GM23338 (cell line): ENCODE results near the gene ZNF446. TPM values are rescaled to one million over a fixed set of nuclear protein-coding genes. Genes with fewer than 3 reads are reported as not detected.
A peak's percentile ranks its signal among the peaks of the same experiment; 100 is the strongest.

Experiments
- ATAC-seq: fragments of 200-7000 bp; cut with Tn5 transposase; 3 replicates; pipeline ENCODE4 v1.9.1; 2020
- DNase-seq: peaks from one replicate; pipeline ENCODE4 v3.0.0-alpha.2; 2015; ENCODE audit warnings: low spot score
- H2AFZ ChIP-seq: fragments of 200-600 bp; sonication (generic); 2 replicates; pipeline ENCODE4 v1.8.0; 2016; ENCODE audit warnings: antibody characterized with exemption, mild to moderate bottlenecking, moderate library complexity
- H3F3A ChIP-seq: fragments of 200-600 bp; sonication (generic); replicated peaks from 2 replicates; pipeline ENCODE4 v1.8.0; 2017; ENCODE audit warnings: antibody characterized with exemption, mixed run types, low read depth
- H3K27ac ChIP-seq: fragments of 200-600 bp; sonication (generic); 2 replicates; pipeline ENCODE4 v1.6.1; 2016; ENCODE audit warnings: low read depth
- H3K27me3 ChIP-seq: fragments of 200-600 bp; sonication (generic); 2 replicates; pipeline ENCODE4 v1.8.0; 2016; ENCODE audit warnings: mild to moderate bottlenecking, mixed run types, moderate library complexity; ENCODE audit not compliant: insufficient read depth
- H3K36me3 ChIP-seq: fragments of 200-600 bp; sonication (generic); 2 replicates; pipeline ENCODE4 v1.8.0; 2016; ENCODE audit warnings: mild to moderate bottlenecking; ENCODE audit not compliant: insufficient read depth
- H3K4me1 ChIP-seq: fragments of 200-600 bp; sonication (generic); 2 replicates; pipeline ENCODE4 v1.8.0; 2016; ENCODE audit warnings: mild to moderate bottlenecking, moderate library complexity; ENCODE audit not compliant: insufficient read depth
- H3K4me2 ChIP-seq: fragments of 200-600 bp; sonication (generic); 2 replicates; pipeline ENCODE4 v1.7.1; 2017; ENCODE audit warnings: mixed run types
- H3K4me3 ChIP-seq: fragments of 200-600 bp; sonication (generic); 2 replicates; pipeline ENCODE4 v1.6.1; 2016; ENCODE audit warnings: mixed run types
- H3K79me2 ChIP-seq: fragments of 200-600 bp; sonication (generic); replicated peaks from 2 replicates; pipeline ENCODE4 v1.8.0; 2017; ENCODE audit warnings: mild to moderate bottlenecking; ENCODE audit not compliant: insufficient read depth
- H3K9me2 ChIP-seq: fragments of 200-600 bp; sonication (generic); 2 replicates; pipeline ENCODE4 v1.8.0; 2017; ENCODE audit not compliant: insufficient read depth
- H4K20me1 ChIP-seq: fragments of 200-600 bp; sonication (generic); replicated peaks from 2 replicates; pipeline ENCODE4 v1.8.0; 2017; ENCODE audit warnings: mild to moderate bottlenecking; ENCODE audit not compliant: insufficient read depth
- H3K27ac Mint-ChIP-seq: 2 replicates; pipeline ENCODE4 v1.8.0; 2020; ENCODE audit warnings: inconsistent platforms, mild to moderate bottlenecking, moderate library complexity, mixed read lengths
- H3K27me3 Mint-ChIP-seq: 3 replicates; pipeline ENCODE4 v1.8.0; 2022; ENCODE audit warnings: low read depth, mild to moderate bottlenecking, moderate library complexity, mixed read lengths, inconsistent platforms; ENCODE audit not compliant: insufficient read depth, poor library complexity
- H3K36me3 Mint-ChIP-seq: 3 replicates; pipeline ENCODE4 v1.8.0; 2021; ENCODE audit warnings: low read depth, mild to moderate bottlenecking, inconsistent platforms, moderate library complexity, mixed read lengths
- H3K4me1 Mint-ChIP-seq: 3 replicates; pipeline ENCODE4 v1.8.0; 2020; ENCODE audit warnings: mild to moderate bottlenecking, inconsistent platforms, mixed read lengths
- H3K4me3 Mint-ChIP-seq: 3 replicates; pipeline ENCODE4 v1.8.0; 2021; ENCODE audit warnings: moderate library complexity, mild to moderate bottlenecking, inconsistent platforms, mixed read lengths
- H3K9me3 Mint-ChIP-seq: 3 replicates; pipeline ENCODE4 v1.8.0; 2020; ENCODE audit warnings: moderate library complexity, mild to moderate bottlenecking, inconsistent platforms, mixed read lengths
- CREB1 ChIP-seq: fragments of 250-450 bp; sonication (Bioruptor Pico); IDR thresholded peaks from 2 replicates; pipeline ENCODE4 v1.5.0; 2020; ENCODE audit warnings: low read depth, mild to moderate bottlenecking, moderate library complexity
- EZH2 ChIP-seq: fragments of 200-600 bp; sonication (generic); IDR thresholded peaks from one replicate; pipeline ENCODE4 v1.8.0; 2017; ENCODE audit warnings: antibody characterized with exemption, mild to moderate bottlenecking, low read depth; ENCODE audit not compliant: unreplicated experiment
- EZH2phosphoT487 ChIP-seq: fragments of 200-600 bp; sonication (generic); IDR thresholded peaks from one replicate; pipeline ENCODE4 v1.8.1; 2018; ENCODE audit warnings: antibody characterized with exemption; ENCODE audit not compliant: unreplicated experiment
- JUNB ChIP-seq: IDR thresholded peaks from one replicate; pipeline ENCODE4 v1.6.1; 2016; ENCODE audit warnings: antibody characterized with exemption; ENCODE audit not compliant: unreplicated experiment
- NANOG ChIP-seq: IDR thresholded peaks from 2 replicates; pipeline ENCODE4 v1.6.1; 2016; ENCODE audit warnings: antibody characterized with exemption, borderline replicate concordance
- POLR2AphosphoS5 ChIP-seq: IDR thresholded peaks from 2 replicates; pipeline ENCODE4 v1.6.1; 2016; ENCODE audit warnings: antibody characterized with exemption, low read depth
- STAT1 ChIP-seq: IDR thresholded peaks from one replicate; pipeline ENCODE4 v1.6.1; 2016; ENCODE audit warnings: antibody characterized with exemption; ENCODE audit not compliant: unreplicated experiment
- ZNF114 ChIP-seq: fragments of 250-450 bp; sonication (Bioruptor Pico); IDR thresholded peaks from 2 replicates; pipeline ENCODE4 v1.5.0; 2020; ENCODE audit warnings: mild to moderate bottlenecking, moderate library complexity
- ZNF331 ChIP-seq: fragments of 250-450 bp; sonication (Bioruptor Pico); IDR thresholded peaks from 2 replicates; pipeline ENCODE4 v1.5.0; 2020; ENCODE audit warnings: low read depth, mild to moderate bottlenecking, moderate library complexity
- polyA plus RNA-seq: library from polyadenylated mRNA; unstranded; fragments of >200 nt; fragmentation: Nextera tagmentation; extraction: Ambion mirVana; gene quantifications from 2 replicates; pipeline ENCODE4 v1.2.1, GENCODE V29; 2016
- total RNA-seq: library from RNA; depleted of rRNA; stranded (reverse); fragments of >200 nt; shearing (Covaris generic); gene quantifications from 2 replicates; pipeline ENCODE4 v1.2.3, GENCODE V29; 2014
- TF ChIP-seq, protein P1 (sequence below): IDR thresholded peaks from 2 replicates; pipeline ENCODE4 v1.6.1; 2016; ENCODE audit warnings: antibody characterized with exemption
- TF ChIP-seq, protein P2 (sequence below): IDR thresholded peaks from one replicate; pipeline ENCODE4 v1.6.1; 2018; ENCODE audit warnings: antibody characterized with exemption; ENCODE audit not compliant: unreplicated experiment
- TF ChIP-seq, protein P3 (sequence below), 2 experiments: fragments of 200-600 bp in 1 of 2; sonication (generic) in 1 of 2; conservative IDR thresholded peaks; 2 replicates each; pipeline versions ENCODE4 v1.5.1 to v1.6.1; 2016 to 2017; ENCODE audit warnings: antibody characterized with exemption in 2 of 2, low read depth in 2 of 2, mild to moderate bottlenecking in 2 of 2, moderate library complexity in 1 of 2
- TF ChIP-seq, protein P4 (sequence below): fragments of 250-450 bp; sonication (Bioruptor Pico); IDR thresholded peaks from 2 replicates; pipeline ENCODE4 v1.5.0; 2020; ENCODE audit warnings: mild to moderate bottlenecking, moderate library complexity

The ZNF446 gene
- total and polyA plus RNA-seq, 2 experiments from 2014 or later = 2.1 to 5.6 TPM

DNA sequence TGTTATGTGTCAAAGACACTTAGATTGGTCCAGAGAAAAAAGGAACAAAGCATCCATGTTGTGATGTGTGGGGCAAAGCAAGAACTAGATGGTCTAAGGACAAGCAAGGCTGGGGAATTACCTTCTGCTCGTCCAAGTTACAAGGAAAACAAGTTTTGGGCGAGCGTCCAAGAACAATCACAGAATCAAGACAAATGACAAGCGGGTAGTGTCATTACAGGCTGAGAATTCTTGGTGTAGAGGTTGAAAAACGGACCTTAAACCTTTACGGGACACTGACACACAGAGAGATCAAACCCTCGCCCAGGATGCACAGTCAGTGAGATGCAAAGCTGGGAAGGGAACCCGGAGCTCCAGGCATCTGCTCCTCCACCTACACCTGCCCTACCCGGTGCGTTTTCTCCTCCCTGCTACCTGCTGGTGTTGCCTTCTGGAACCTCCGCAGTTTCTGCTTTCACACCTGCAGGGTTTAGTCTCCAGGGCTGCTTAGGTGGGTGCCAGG is 25.2 kb upstream of the ZNF446 start:
- peaks cover 29% of the 10 kb centered on the region for H3K27me3 Mint-ChIP-seq
- H3K4me3 Mint-ChIP-seq = peak overlapping the region; percentile 82
- H3K27ac ChIP-seq = no peak overlapping the region
- DNase-seq = no peak
- H4K20me1 ChIP-seq = no peaks in the 10 kb centered on the region
- no peak for TF ChIP-seq EZH2phosphoT487
- TF ChIP-seq, protein P1, sequence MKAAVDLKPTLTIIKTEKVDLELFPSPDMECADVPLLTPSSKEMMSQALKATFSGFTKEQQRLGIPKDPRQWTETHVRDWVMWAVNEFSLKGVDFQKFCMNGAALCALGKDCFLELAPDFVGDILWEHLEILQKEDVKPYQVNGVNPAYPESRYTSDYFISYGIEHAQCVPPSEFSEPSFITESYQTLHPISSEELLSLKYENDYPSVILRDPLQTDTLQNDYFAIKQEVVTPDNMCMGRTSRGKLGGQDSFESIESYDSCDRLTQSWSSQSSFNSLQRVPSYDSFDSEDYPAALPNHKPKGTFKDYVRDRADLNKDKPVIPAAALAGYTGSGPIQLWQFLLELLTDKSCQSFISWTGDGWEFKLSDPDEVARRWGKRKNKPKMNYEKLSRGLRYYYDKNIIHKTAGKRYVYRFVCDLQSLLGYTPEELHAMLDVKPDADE = no peak
- TF ChIP-seq, protein P2, sequence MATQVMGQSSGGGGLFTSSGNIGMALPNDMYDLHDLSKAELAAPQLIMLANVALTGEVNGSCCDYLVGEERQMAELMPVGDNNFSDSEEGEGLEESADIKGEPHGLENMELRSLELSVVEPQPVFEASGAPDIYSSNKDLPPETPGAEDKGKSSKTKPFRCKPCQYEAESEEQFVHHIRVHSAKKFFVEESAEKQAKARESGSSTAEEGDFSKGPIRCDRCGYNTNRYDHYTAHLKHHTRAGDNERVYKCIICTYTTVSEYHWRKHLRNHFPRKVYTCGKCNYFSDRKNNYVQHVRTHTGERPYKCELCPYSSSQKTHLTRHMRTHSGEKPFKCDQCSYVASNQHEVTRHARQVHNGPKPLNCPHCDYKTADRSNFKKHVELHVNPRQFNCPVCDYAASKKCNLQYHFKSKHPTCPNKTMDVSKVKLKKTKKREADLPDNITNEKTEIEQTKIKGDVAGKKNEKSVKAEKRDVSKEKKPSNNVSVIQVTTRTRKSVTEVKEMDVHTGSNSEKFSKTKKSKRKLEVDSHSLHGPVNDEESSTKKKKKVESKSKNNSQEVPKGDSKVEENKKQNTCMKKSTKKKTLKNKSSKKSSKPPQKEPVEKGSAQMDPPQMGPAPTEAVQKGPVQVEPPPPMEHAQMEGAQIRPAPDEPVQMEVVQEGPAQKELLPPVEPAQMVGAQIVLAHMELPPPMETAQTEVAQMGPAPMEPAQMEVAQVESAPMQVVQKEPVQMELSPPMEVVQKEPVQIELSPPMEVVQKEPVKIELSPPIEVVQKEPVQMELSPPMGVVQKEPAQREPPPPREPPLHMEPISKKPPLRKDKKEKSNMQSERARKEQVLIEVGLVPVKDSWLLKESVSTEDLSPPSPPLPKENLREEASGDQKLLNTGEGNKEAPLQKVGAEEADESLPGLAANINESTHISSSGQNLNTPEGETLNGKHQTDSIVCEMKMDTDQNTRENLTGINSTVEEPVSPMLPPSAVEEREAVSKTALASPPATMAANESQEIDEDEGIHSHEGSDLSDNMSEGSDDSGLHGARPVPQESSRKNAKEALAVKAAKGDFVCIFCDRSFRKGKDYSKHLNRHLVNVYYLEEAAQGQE = no peak
- TF ChIP-seq NANOG = no peak
- no peak for TF ChIP-seq POLR2AphosphoS5
- no peak for TF ChIP-seq EZH2
- TF ChIP-seq, protein P3, sequence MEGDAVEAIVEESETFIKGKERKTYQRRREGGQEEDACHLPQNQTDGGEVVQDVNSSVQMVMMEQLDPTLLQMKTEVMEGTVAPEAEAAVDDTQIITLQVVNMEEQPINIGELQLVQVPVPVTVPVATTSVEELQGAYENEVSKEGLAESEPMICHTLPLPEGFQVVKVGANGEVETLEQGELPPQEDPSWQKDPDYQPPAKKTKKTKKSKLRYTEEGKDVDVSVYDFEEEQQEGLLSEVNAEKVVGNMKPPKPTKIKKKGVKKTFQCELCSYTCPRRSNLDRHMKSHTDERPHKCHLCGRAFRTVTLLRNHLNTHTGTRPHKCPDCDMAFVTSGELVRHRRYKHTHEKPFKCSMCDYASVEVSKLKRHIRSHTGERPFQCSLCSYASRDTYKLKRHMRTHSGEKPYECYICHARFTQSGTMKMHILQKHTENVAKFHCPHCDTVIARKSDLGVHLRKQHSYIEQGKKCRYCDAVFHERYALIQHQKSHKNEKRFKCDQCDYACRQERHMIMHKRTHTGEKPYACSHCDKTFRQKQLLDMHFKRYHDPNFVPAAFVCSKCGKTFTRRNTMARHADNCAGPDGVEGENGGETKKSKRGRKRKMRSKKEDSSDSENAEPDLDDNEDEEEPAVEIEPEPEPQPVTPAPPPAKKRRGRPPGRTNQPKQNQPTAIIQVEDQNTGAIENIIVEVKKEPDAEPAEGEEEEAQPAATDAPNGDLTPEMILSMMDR (conservative IDR thresholded peaks at IDR 0.05; ENCODE audit: low read depth in 2 of 2) = no peak
- no peak for TF ChIP-seq CREB1 (CRISPR knock-in tag)
- TF ChIP-seq, protein P4, sequence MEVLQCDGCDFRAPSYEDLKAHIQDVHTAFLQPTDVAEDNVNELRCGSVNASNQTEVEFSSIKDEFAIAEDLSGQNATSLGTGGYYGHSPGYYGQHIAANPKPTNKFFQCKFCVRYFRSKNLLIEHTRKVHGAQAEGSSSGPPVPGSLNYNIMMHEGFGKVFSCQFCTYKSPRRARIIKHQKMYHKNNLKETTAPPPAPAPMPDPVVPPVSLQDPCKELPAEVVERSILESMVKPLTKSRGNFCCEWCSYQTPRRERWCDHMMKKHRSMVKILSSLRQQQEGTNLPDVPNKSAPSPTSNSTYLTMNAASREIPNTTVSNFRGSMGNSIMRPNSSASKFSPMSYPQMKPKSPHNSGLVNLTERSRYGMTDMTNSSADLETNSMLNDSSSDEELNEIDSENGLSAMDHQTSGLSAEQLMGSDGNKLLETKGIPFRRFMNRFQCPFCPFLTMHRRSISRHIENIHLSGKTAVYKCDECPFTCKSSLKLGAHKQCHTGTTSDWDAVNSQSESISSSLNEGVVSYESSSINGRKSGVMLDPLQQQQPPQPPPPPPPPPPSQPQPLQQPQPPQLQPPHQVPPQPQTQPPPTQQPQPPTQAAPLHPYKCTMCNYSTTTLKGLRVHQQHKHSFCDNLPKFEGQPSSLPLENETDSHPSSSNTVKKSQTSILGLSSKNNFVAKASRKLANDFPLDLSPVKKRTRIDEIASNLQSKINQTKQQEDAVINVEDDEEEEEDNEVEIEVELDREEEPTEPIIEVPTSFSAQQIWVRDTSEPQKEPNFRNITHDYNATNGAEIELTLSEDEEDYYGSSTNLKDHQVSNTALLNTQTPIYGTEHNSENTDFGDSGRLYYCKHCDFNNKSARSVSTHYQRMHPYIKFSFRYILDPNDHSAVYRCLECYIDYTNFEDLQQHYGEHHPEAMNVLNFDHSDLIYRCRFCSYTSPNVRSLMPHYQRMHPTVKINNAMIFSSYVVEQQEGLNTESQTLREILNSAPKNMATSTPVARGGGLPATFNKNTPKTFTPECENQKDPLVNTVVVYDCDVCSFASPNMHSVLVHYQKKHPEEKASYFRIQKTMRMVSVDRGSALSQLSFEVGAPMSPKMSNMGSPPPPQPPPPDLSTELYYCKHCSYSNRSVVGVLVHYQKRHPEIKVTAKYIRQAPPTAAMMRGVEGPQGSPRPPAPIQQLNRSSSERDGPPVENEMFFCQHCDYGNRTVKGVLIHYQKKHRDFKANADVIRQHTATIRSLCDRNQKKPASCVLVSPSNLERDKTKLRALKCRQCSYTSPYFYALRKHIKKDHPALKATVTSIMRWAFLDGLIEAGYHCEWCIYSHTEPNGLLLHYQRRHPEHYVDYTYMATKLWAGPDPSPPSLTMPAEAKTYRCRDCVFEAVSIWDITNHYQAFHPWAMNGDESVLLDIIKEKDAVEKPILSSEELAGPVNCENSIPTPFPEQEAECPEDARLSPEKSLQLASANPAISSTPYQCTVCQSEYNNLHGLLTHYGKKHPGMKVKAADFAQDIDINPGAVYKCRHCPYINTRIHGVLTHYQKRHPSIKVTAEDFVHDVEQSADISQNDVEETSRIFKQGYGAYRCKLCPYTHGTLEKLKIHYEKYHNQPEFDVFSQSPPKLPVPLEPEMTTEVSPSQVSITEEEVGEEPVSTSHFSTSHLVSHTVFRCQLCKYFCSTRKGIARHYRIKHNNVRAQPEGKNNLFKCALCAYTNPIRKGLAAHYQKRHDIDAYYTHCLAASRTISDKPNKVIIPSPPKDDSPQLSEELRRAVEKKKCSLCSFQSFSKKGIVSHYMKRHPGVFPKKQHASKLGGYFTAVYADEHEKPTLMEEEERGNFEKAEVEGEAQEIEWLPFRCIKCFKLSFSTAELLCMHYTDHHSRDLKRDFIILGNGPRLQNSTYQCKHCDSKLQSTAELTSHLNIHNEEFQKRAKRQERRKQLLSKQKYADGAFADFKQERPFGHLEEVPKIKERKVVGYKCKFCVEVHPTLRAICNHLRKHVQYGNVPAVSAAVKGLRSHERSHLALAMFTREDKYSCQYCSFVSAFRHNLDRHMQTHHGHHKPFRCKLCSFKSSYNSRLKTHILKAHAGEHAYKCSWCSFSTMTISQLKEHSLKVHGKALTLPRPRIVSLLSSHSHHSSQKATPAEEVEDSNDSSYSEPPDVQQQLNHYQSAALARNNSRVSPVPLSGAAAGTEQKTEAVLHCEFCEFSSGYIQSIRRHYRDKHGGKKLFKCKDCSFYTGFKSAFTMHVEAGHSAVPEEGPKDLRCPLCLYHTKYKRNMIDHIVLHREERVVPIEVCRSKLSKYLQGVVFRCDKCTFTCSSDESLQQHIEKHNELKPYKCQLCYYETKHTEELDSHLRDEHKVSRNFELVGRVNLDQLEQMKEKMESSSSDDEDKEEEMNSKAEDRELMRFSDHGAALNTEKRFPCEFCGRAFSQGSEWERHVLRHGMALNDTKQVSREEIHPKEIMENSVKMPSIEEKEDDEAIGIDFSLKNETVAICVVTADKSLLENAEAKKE (CRISPR knock-in tag) = no peak
- no peak for TF ChIP-seq ZNF114 (CRISPR knock-in tag)
- TF ChIP-seq ZNF331 (CRISPR knock-in tag) = no peak
- no peak for TF ChIP-seq JUNB
- TF ChIP-seq STAT1 = no peak
- H3K79me2 ChIP-seq = no peaks in the 10 kb centered on the region
- H3K4me1 Mint-ChIP-seq = peaks cover 5% of the 10 kb centered on the region; the same call in 2 of the 3 replicates
- H3K36me3 ChIP-seq = no peaks in the 10 kb centered on the region; the same call in 1 of the 2 replicates
- 0 out of 2 replicates have a peak, but pooled peaks cover 3% of the 10 kb centered on the region for H3F3A ChIP-seq
- peaks cover 20% of the 10 kb centered on the region for H3K27me3 ChIP-seq
- peaks cover 21% of the 10 kb centered on the region for H3K36me3 Mint-ChIP-seq
- peak overlapping the region; percentile 99 for H2AFZ ChIP-seq
- H3K27ac Mint-ChIP-seq = no peak overlapping the region
- no peaks in the 10 kb centered on the region; the same call in 1 of the 2 replicates for H3K4me1 ChIP-seq
- peaks cover 48% of the 10 kb centered on the region for H3K9me3 Mint-ChIP-seq
- peak overlapping the region; percentile 77 for H3K4me3 ChIP-seq
- peak overlapping the region; percentile 90 for H3K4me2 ChIP-seq
- ATAC-seq = peak; percentile 54
- 0 out of 2 replicates have a peak, but pooled peaks cover 6% of the 10 kb centered on the region for H3K9me2 ChIP-seq
